GM12873 (cell line): ENCODE data around the gene OLFML2A.

Source experiments
- CTCF ChIP-seq: IDR thresholded peaks from 2 replicates; pipeline ENCODE4 v1.5.1; 2012; ENCODE audit warnings: low read depth, mild to moderate bottlenecking, moderate library complexity, low read length, control low read depth; ENCODE audit not compliant: insufficient read depth; ENCODE audit errors: missing control alignments

OLFML2A gene

GRCh38 chr9:124767821-124768220 is 9.1 kb upstream of the OLFML2A start:
- no peak for TF ChIP-seq CTCF

GRCh38 chr9:124768334-124768733 is 8.6 kb upstream of the OLFML2A start:
- no peak for TF ChIP-seq CTCF

GRCh38 chr9:124768750-124769548 is 8.0 kb upstream of the OLFML2A start:
- TF ChIP-seq CTCF, result no peak

- TF ChIP-seq CTCF, result no peak
These were observed 7.2 kb upstream of the OLFML2A start for GRCh38 chr9:124769549-124770358.

- TF ChIP-seq CTCF, result no peak
These were observed 6.4 kb upstream of the OLFML2A start for GRCh38 chr9:124770359-124771020.

- TF ChIP-seq CTCF, result peak; percentile 43
These were observed 5.7 kb upstream of the OLFML2A start, which contains the start of gene NR6A1 for GRCh38 chr9:124771021-124771866. TSS of gene NR6A1 (minus strand) at chr9:124771311.
